DOHH2 (cell line): ENCODE measurements around the gene RUFY4.

Source experiments
- H3F3A ChIP-seq: fragments of 200-600 bp; sonication (generic), shearing (Covaris generic); 2 replicates; pipeline ENCODE4 v1.6.0; 2016; ENCODE audit warnings: antibody characterized with exemption, mild to moderate bottlenecking; ENCODE audit not compliant: control insufficient read depth, insufficient read depth
- H3K27ac ChIP-seq: fragments of 200-600 bp; sonication (generic); 2 replicates; pipeline ENCODE4 v1.5.1; 2014; ENCODE audit warnings: low read depth, mild to moderate bottlenecking, low read length, moderate library complexity
- H3K27me3 ChIP-seq: fragments of 200-600 bp; sonication (generic); 2 replicates; pipeline ENCODE4 v1.6.1; 2014; ENCODE audit warnings: mild to moderate bottlenecking, low read length, mixed read lengths; ENCODE audit not compliant: control insufficient read depth
- H3K36me3 ChIP-seq: fragments of 200-600 bp; sonication (generic); 2 replicates; pipeline ENCODE4 v1.6.1; 2014; ENCODE audit warnings: mild to moderate bottlenecking, low read length, moderate library complexity, mixed read lengths; ENCODE audit not compliant: control insufficient read depth
- H3K4me1 ChIP-seq: fragments of 200-600 bp; sonication (generic); 2 replicates; pipeline ENCODE4 v1.6.1; 2014; ENCODE audit warnings: mild to moderate bottlenecking, low read length, mixed read lengths; ENCODE audit not compliant: control insufficient read depth
- H3K4me2 ChIP-seq: fragments of 200-600 bp; sonication (generic); 2 replicates; pipeline ENCODE4 v1.6.0; 2014; ENCODE audit warnings: mild to moderate bottlenecking, low read length, moderate library complexity
- H3K4me3 ChIP-seq: fragments of 200-600 bp; sonication (generic); 2 replicates; pipeline ENCODE4 v1.5.1; 2014; ENCODE audit warnings: mild to moderate bottlenecking, low read length, mixed read lengths
- H3K79me2 ChIP-seq: fragments of 200-600 bp; sonication (generic); 2 replicates; pipeline ENCODE4 v1.6.1; 2014; ENCODE audit warnings: mild to moderate bottlenecking, low read length, mixed read lengths; ENCODE audit not compliant: control insufficient read depth
- H3K9me2 ChIP-seq: fragments of 200-600 bp; sonication (generic); replicated peaks from 2 replicates; pipeline ENCODE4 v1.6.1; 2014; ENCODE audit warnings: mild to moderate bottlenecking, low read length, mixed read lengths; ENCODE audit not compliant: control insufficient read depth
- H3K9me3 ChIP-seq: fragments of 200-600 bp; sonication (generic); 2 replicates; pipeline ENCODE4 v1.6.1; 2014; ENCODE audit warnings: antibody characterized with exemption, low read length, mixed read lengths; ENCODE audit not compliant: control insufficient read depth, insufficient read depth
- H4K20me1 ChIP-seq: fragments of 200-600 bp; sonication (generic); 2 replicates; pipeline ENCODE4 v1.6.0; 2014; ENCODE audit warnings: low read depth, mild to moderate bottlenecking, antibody characterized with exemption, low read length, moderate library complexity; ENCODE audit not compliant: control insufficient read depth, insufficient read depth
- CTCF ChIP-seq: fragments of 200-600 bp; sonication (generic); IDR thresholded peaks from one replicate; pipeline ENCODE4 v1.5.1; 2014; ENCODE audit warnings: antibody characterized with exemption, mild to moderate bottlenecking, low read depth, low read length; ENCODE audit not compliant: poor library complexity, severe bottlenecking
- EZH2phosphoT487 ChIP-seq: fragments of 200-600 bp; sonication (generic); IDR thresholded peaks from 2 replicates; pipeline ENCODE4 v1.6.1; 2017; ENCODE audit warnings: borderline replicate concordance, mild to moderate bottlenecking, antibody characterized with exemption, low read length, moderate library complexity, mixed read lengths

RUFY4 gene

GRCh38 chr2:218022851-218023530 lies 46.1 kb upstream of the RUFY4 start:
- Histone ChIP-seq H3K36me3 (no peaks in the 10 kb centered on the region), H3K4me2 (no peak overlapping the region), H3K27ac (no peak overlapping the region), H3K79me2 (no peaks in the 10 kb centered on the region), H3F3A (no peaks in the 10 kb centered on the region), H3K9me3 (no peaks in the 10 kb centered on the region), H3K4me3 (no peak overlapping the region), H3K27me3 (no peaks in the 10 kb centered on the region), H3K9me2 (no peaks in the 10 kb centered on the region), H4K20me1 (no peaks in the 10 kb centered on the region), H3K4me1 (peaks cover 12% of the 10 kb centered on the region)
- TF ChIP-seq CTCF (no peak), EZH2phosphoT487 (no peak)

GRCh38 chr2:218023636-218024035 lies 45.4 kb upstream of the RUFY4 start:
- Histone ChIP-seq H3K4me3 (no peak overlapping the region), H3K9me2 (no peaks in the 10 kb centered on the region), H4K20me1 (no peaks in the 10 kb centered on the region), H3K4me1 (peaks cover 12% of the 10 kb centered on the region), H3K27ac (no peak overlapping the region), H3K36me3 (no peaks in the 10 kb centered on the region), H3K79me2 (no peaks in the 10 kb centered on the region), H3K4me2 (no peak overlapping the region), H3F3A (no peaks in the 10 kb centered on the region), H3K9me3 (no peaks in the 10 kb centered on the region), H3K27me3 (0 out of 2 replicates have a peak, but pooled peaks cover 4% of the 10 kb centered on the region)
- TF ChIP-seq EZH2phosphoT487 (no peak), CTCF (no peak)

- Histone ChIP-seq H3K36me3 (no peaks in the 10 kb centered on the region), H3K4me2 (no peak overlapping the region), H3K27me3 (0 out of 2 replicates have a peak, but pooled peaks cover 4% of the 10 kb centered on the region), H3K9me3 (no peaks in the 10 kb centered on the region), H4K20me1 (no peaks in the 10 kb centered on the region), H3K27ac (no peak overlapping the region), H3K4me3 (no peak overlapping the region), H3K9me2 (no peaks in the 10 kb centered on the region), H3K79me2 (no peaks in the 10 kb centered on the region), H3F3A (no peaks in the 10 kb centered on the region), H3K4me1 (peaks cover 9% of the 10 kb centered on the region)
- TF ChIP-seq CTCF (no peak), EZH2phosphoT487 (no peak)
Observed at GRCh38 chr2:218024336-218024735, 44.7 kb upstream of the RUFY4 start.
